Tibial artery (tissue), 4 donors: ENCODE measurements around the gene FNTB.

ENCODE experiments used
- DNase-seq, 2 donors: peaks; one replicate each; pipeline ENCODE4 v3.0.0-alpha.2; 2019
- H3K27ac ChIP-seq, 2 donors: fragments of 200-600 bp; sonication (generic) in 1 of 2; 1 replicate in 1 of 2; 2 replicates in 1 of 2; pipeline ENCODE4 v1.5.1; 2018 to 2019; ENCODE audit warnings: mild to moderate bottlenecking in 1 of 2
- H3K27me3 ChIP-seq, 2 donors: fragments of 200-600 bp; sonication (generic) in 1 of 2; one replicate each; pipeline versions ENCODE4 v1.5.1 to v1.6.0; 2016 to 2019
- H3K36me3 ChIP-seq, 3 donors: fragments of 200-600 bp; sonication (generic) in 2 of 3; one replicate each; pipeline ENCODE4 v1.5.1; 2016 to 2019; ENCODE audit warnings: mild to moderate bottlenecking in 2 of 3
- H3K4me1 ChIP-seq, 4 donors: fragments of 200-600 bp; sonication (generic) in 2 of 4; 1 replicate in 3 of 4; 2 replicates in 1 of 4; pipeline ENCODE4 v1.5.1; 2016 to 2019
- H3K4me3 ChIP-seq, 2 donors: fragments of 200-600 bp; sonication (generic) in 1 of 2; 1 replicate in 1 of 2; 2 replicates in 1 of 2; pipeline ENCODE4 v1.5.1; 2018 to 2019; ENCODE audit warnings: mild to moderate bottlenecking in 2 of 2
- H3K9me3 ChIP-seq, 3 donors: fragments of 200-600 bp; sonication (generic) in 1 of 3; one replicate each; pipeline ENCODE4 v1.5.1; 2016 to 2019
- intact Hi-C: fragments of 100-400 bp; cut with DNase I; formaldehyde crosslinking; loops from one replicate; pipeline ENCODE4 v1.15.0; 2023; ENCODE audit warnings: low total_unique reads
- TF ChIP-seq, protein P1 (sequence below), 2 experiments: fragments of 200-600 bp in 1 of 2; fragments of 450-650 bp in 1 of 2; IDR thresholded peaks; one replicate each; pipeline ENCODE4 v1.5.1; 2017 to 2019; ENCODE audit warnings: antibody characterized with exemption in 2 of 2, mild to moderate bottlenecking in 1 of 2, moderate library complexity in 1 of 2

FNTB gene

DNA sequence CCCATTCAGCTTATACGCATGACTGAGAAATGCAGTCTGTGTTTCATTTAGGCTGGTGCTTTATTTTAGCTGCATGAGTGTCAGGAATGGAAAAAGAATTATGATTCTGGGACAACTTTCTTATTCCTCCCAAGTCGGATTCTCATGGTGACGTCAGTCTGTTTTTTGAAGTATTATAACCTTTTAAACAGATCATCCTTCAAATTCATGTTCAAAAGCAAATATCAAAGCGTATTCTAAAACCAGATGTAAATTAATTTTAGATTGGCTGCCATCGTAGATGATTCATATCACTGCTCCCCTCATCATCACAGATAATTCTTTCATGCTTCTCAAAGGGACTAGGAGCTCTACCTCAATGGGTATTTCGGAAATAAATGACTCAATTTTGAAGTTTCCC lies 15.0 kb downstream of the FNTB start:
- TF ChIP-seq, protein P1, sequence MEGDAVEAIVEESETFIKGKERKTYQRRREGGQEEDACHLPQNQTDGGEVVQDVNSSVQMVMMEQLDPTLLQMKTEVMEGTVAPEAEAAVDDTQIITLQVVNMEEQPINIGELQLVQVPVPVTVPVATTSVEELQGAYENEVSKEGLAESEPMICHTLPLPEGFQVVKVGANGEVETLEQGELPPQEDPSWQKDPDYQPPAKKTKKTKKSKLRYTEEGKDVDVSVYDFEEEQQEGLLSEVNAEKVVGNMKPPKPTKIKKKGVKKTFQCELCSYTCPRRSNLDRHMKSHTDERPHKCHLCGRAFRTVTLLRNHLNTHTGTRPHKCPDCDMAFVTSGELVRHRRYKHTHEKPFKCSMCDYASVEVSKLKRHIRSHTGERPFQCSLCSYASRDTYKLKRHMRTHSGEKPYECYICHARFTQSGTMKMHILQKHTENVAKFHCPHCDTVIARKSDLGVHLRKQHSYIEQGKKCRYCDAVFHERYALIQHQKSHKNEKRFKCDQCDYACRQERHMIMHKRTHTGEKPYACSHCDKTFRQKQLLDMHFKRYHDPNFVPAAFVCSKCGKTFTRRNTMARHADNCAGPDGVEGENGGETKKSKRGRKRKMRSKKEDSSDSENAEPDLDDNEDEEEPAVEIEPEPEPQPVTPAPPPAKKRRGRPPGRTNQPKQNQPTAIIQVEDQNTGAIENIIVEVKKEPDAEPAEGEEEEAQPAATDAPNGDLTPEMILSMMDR (IDR thresholded peaks at IDR 0.05) = no peak
- no peaks in the 10 kb centered on the region for H3K27me3 ChIP-seq
- DNase-seq = no peak
- H3K9me3 ChIP-seq = no peaks in the 10 kb centered on the region
- no peak overlapping the region for H3K4me3 ChIP-seq
- peaks cover 0 to 13% (median 10%) of the 10 kb centered on the region in 3 donors for H3K36me3 ChIP-seq
- H3K4me1 ChIP-seq = no peaks in the 10 kb centered on the region
- intact Hi-C loops = no loop called here
- H3K27ac ChIP-seq = no peak overlapping the region

DNA sequence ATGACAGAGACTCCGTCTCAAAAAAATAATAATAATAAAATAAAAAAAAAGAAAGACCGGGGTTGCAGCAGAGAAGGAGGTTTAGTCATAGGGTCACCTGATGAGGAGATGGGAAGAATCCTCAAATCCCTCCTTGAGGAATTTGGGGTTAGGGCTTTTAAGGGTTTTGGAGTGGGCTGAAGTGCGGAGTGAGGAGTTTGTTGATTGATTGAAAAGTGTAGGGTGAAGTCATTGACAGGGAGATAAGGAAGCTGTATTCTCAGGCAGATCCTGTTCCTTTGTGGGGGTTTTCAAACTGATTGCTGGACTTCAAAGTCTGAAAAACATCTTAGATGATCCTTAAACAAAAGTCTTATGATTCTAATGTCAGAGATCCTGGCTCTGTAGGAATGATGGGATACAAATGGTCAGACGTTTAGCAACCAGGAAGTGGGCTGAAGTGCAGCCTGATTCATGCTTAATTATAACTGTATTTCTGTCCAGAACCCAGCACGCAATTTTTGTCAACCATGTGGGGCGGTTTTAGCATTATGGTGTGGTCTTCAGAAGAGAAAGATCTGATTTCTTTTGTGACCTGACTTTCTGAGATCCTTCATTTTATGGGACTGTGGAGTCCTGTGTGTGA lies 16.0 kb downstream of the FNTB start:
- H3K4me1 ChIP-seq = no peaks in the 10 kb centered on the region

DNA sequence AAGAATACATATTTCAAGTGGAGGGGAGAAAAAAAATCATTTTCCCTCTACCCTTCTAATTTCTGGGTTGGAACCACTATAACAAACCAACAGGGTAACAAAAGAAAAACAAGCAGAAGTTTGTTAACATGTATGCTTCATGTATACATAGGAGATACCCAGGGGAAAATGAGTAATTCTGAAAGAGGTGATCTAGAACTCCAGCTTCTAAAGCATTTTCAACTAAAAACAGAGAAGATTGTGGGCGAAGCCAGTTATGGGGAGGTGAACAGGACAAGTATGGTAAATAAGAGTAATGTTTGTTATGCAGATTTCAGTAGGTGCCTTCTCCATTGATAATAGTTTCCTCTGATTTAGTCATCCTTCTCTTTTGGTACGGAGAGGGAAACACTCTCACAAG lies 16.7 kb downstream of the FNTB start:
- Histone ChIP-seq H3K9me3 (no peaks in the 10 kb centered on the region), H3K27me3 (no peaks in the 10 kb centered on the region), H3K27ac (no peak overlapping the region), H3K36me3 (peaks cover 0 to 13% (median 10%) of the 10 kb centered on the region in 3 donors), H3K4me1 (no peaks in the 10 kb centered on the region), H3K4me3 (no peak overlapping the region)
- intact Hi-C loops = no loop called here
- DNase-seq = no peak
- TF ChIP-seq, protein P1 (IDR thresholded peaks at IDR 0.05) = no peak

More for the DNA sequence above, 16.0 kb downstream of the FNTB start:
- Histone ChIP-seq H3K27ac (no peak overlapping the region), H3K36me3 (peaks cover 0 to 13% (median 10%) of the 10 kb centered on the region in 3 donors), H3K4me3 (no peak overlapping the region), H3K9me3 (no peaks in the 10 kb centered on the region), H3K27me3 (no peaks in the 10 kb centered on the region)
- intact Hi-C loops = no loop called here
- TF ChIP-seq, protein P1 (IDR thresholded peaks at IDR 0.05) = no peak
- DNase-seq = no peak

DNA sequence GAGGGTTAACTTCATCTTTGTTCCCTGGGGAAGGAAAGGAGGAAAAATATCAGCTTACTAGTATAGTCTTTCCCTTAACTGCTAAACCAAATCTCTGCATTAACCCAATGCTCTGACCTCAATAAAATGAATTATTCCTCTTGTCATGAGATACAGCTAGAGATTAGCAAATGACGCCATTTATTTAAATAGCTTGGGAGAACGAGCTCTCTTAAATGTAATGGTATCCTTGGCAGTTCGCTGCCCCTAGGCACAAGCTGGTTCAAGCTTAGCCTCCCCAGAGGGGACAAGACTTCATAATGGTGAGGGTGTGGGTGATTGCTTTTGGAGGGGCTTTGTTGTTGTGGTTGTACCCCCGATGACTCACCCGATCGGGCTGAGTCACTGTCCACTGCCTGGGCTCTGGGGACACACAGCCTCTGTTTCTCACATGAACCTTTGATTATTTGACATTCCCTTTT lies 19.6 kb downstream of the FNTB start:
- H3K27me3 ChIP-seq = no peaks in the 10 kb centered on the region
- peaks cover 0 to 38% (median 10%) of the 10 kb centered on the region in 3 donors for H3K36me3 ChIP-seq
- no peaks in the 10 kb centered on the region for H3K4me1 ChIP-seq
- H3K9me3 ChIP-seq = no peaks in the 10 kb centered on the region
- intact Hi-C loops = no loop called here
- DNase-seq = no peak
- no peak overlapping the region for H3K27ac ChIP-seq
- no peak overlapping the region for H3K4me3 ChIP-seq
- TF ChIP-seq, protein P1 (IDR thresholded peaks at IDR 0.05) = no peak

DNA sequence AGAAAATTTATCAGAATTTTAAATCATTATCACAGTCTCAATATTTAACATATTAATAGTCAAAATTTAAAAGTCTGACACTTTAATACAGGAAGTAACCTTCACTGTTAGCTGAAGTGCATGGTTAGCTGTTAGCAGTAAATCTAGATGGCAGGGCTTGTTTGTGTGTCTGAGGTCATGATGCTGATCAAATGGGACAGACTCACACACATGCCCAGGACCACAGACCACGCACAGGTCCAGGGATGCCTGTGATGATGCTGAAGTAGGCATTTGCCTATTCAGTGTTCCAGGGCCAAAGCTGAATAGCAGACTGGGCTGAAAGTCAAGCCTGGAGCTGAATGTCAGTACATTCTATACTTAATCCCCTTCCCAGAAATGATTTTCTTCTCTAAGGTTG lies 20.5 kb downstream of the FNTB start:
- Histone ChIP-seq H3K36me3 (peaks cover 0 to 46% (median 10%) of the 10 kb centered on the region in 3 donors), H3K4me3 (no peak overlapping the region), H3K4me1 (no peaks in the 10 kb centered on the region), H3K27me3 (no peaks in the 10 kb centered on the region), H3K27ac (no peak overlapping the region), H3K9me3 (no peaks in the 10 kb centered on the region)
- intact Hi-C loops = no loop called here
- TF ChIP-seq, protein P1 (IDR thresholded peaks at IDR 0.05) = no peak
- no peak for DNase-seq
